GM12873 (cell line): Measurements from ENCODE around the gene COPS3.

ENCODE experiments used
- TF ChIP-seq, protein P1 (sequence below): IDR thresholded peaks from 2 replicates; pipeline ENCODE4 v1.5.1; 2012; ENCODE audit warnings: low read depth, mild to moderate bottlenecking, moderate library complexity, low read length, control low read depth; ENCODE audit not compliant: insufficient read depth; ENCODE audit errors: missing control alignments

Gene COPS3

DNA sequence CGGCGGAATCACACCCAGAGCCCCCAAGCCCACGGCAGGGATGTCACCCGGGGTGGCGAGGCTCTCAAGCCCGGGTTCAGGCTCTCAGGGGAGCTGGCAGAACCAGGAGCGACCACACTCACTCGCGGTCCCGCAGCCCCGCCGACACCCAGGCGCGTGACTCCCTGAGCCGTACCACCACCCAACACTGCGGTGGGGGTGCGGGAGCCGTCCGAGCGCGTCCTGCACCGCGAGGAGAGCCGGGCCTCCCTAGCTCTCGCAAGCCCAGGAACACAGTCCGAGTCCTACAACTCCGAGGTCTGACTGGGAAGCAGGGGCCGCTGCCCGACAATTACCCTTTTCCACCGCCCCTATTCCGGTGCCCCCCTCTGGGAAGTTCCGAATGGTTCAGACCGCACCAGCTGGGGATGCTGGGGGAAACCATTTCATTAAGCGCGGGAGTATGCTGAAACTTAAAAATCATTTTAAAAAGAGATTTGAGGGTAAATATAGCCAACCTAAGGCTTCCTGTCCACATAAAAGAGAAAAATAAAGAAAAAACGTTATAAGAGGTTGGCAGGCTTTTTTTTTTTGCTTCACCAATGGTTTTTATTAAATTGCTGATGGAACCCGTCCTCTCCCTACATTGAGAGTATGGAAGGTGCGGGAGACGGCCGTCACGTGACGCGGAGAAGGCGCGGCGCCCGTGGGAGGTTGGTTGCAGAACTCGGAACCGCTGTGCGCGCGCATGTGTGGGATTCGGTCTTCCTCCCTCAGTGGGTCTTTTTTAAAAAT is 43.8 kb downstream of the COPS3 start, which contains the start of gene FLCN:
FLCN (minus strand) TSS at position 143 of the 774 bp plus-strand sequence. CDS start 9,031 bp downstream, outside the sequence.
- TF ChIP-seq, protein P1, sequence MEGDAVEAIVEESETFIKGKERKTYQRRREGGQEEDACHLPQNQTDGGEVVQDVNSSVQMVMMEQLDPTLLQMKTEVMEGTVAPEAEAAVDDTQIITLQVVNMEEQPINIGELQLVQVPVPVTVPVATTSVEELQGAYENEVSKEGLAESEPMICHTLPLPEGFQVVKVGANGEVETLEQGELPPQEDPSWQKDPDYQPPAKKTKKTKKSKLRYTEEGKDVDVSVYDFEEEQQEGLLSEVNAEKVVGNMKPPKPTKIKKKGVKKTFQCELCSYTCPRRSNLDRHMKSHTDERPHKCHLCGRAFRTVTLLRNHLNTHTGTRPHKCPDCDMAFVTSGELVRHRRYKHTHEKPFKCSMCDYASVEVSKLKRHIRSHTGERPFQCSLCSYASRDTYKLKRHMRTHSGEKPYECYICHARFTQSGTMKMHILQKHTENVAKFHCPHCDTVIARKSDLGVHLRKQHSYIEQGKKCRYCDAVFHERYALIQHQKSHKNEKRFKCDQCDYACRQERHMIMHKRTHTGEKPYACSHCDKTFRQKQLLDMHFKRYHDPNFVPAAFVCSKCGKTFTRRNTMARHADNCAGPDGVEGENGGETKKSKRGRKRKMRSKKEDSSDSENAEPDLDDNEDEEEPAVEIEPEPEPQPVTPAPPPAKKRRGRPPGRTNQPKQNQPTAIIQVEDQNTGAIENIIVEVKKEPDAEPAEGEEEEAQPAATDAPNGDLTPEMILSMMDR, result no peak

DNA sequence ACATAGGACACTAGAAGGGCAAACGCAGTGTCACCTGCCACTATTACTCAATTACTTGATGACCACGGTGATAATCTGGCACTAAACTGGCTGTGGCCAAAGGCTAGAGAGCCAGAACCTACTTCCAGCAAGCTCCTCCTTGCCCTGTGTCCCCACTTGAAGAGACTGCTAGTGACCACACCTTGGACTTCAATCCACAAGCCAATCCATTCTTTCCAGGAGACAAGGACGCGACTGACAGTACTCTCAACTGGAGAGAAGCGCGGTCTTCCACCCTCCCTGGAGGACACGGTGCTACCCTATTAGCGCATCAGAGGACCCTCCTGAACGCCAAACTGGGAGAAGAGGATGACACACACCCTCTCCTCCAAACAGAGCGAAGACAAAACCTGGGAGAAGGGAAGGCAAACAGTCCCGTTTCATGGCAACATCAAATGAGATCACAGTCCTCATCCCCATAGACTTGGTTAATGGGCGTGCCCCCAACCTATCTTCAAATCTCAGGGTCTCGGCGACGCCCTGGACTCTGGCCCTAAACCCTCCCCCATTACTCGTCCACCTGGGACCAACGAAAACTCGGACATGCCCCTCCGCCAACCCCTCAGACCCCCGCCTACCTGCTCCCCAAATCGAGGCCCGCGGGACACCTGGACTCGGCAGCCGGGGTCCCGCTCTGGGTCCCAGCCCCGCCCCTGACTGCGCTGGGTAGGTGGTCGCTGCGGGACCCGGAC is 44.6 kb downstream of the COPS3 start:
- TF ChIP-seq, protein P1, result no peak

DNA sequence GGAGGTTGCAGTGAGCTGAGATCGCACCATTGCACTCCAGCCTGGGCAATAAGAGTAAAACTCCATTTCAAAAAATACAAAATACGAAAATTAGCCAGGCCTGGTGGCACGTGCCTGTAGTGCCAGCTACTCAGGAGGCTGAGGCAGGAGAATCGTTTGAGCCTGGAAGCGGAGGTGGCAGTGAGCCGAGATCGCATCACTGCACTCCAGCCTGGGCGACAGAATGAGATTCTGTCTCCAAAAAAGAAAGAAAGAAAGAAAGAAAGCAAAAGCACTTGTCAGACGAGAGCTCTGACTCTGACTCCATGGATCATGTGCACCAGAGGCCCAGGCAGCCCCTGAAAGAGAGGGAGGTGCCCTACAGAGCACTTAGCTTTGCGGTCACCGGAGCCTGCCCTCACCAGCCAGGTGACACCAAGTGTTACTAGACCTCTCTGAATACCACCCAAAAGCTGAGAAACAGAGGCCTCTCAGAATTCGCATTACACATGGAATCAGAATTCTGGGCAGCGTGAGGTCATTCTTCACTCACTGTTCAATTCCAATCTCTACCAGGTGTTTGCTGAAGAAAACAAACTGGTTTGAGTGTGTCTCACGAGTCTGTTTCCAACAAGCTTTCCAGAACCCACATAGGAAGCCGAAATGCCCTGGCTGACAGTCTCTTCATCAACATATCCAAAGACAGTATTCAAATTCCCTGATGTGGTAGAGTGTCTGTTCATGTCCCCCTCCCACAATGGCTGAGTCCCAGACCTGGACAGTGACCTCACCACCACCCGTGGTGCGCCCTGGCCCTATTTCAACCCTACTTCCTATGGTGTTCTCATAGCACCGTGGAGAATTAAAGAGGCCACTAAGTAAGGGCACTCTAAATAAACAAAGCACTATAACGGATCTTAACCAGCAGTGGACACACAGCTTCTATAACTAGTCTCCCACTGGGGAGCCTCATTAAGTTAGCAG is 45.6 kb downstream of the COPS3 start:
- TF ChIP-seq, protein P1, result no peak

DNA sequence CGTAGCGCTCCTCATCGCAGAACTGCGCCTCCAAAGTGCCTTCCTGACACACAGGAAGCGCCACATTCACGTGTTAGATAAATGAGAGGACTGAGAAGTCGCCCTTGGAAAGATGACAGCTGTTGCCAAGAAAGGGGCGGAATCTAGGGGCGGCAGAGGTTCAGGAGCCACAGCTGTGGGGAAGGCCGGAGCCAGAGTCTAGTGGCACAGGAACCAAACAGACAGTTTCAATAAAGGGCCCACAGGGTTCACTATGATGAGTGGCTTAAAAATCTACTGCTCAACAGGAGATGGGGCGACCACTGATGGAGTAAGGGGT is 48.8 kb downstream of the COPS3 start:
- TF ChIP-seq, protein P1, result no peak

DNA sequence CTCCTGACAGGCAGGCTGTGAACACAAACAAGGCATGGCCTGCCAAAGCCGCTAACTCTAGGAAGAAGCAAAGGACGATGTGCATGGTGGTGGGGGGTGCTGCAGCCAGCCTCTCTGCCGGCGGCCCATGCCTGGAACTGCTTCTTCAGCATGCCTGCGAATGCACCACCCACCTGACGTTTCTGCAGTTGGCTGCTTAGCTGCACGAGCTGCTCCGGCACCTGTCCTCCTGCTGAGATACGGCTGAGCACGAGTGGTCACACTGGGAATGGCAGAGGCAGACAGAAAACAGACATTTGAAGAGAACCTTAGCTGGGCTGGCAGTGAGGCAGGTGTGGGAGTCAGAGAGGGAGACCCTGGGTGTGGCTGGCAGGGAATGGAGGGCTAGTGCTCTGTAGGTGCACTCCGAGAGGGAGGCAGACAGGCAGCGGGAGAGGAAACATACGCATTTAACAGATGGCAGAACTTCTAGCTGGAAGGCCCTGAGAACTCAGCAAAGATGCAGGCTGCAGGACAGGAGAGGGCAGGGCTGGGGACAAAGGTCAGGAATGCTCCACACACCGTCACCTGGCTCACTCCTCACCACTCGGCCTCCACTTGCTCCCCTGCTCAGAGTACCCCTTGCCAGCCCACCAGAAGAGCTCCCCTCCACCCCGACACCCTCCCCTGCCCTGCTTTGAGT is 49.3 kb downstream of the COPS3 start:
- TF ChIP-seq, protein P1, result no peak

DNA sequence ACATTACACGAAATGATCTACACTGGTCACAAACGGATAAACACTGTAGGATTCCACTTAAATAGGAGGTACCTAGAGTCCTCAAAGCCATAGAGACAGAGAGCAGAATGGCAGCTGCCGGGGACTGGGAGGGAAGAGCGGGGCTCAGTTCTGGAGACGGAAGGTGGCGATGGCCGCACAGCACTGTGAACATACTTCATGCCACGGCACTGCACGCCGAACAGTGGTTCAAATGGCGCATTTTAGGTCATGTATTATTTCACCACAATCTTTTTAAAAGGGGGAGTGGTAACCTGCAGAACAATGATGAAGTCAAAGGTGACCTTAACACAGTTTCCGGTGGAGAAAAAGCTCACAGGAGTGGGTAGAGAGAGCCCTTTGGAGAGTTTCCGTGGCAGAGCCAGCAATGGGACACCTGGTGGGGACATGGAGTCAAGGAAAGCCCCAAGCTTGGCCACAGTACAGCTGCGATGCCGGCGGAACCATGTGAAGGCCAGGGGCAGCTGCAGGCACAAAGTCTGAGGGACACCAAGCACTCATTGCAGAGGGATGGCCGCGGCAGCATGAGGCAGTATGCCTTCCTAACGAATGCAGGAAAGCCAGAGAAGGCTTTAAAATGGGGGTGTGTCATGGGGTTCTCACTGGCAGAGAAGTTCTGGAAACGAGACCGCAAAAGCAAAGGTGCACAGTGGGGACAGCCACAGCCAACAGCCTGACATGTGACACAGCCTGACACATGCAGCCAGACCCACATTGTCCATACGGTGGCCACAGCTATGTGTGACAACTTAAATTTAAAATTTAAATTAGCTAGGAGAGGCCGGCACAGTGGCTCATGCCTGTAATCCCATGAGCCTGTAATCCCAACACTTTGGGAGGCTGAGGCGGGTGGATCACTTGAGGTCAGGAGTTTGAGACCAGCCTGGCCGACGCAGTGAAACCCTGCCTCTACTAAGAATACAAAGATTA is 51.3 kb downstream of the COPS3 start:
- TF ChIP-seq, protein P1, result no peak
